ENCODE measurements around the gene TOR1B.

The TOR1B gene

GRCh38 chr9:129849901-129850300, 46.9 kb downstream of the TOR1B start:
- no peak for DNase-seq

DNA sequence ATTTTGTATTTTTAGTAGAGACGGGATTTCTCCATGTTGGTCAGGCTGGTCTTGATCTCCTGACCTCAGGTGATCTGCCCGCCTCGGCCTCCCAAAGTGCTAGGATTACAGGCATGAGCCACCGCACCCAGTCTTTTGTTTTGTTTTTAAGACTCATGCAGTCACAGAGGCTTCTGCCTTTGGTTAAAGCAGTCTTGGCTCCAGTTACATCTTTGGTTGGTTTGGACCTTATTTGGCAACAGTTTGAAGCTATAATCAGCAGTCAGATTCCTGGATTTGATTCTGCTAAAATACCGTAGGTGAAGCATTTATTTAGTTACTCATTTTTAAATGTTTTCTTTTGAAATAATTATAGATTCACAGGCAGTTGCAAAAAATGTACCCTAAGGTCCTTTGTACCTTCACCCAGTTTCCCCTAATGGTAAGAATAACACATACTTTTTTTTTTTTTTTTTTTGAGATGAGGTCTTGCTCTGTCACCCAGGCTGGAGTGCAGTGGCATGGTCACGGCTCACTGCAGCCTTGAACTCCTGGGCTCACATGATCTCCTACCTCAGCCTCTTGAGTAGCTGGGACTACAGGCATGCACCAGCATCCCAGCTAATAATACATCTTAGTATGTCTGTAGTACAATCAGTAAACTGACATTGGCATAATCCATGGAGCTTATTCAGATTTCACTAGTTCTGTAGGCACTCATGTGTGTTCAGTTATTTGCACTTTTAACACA, 48.0 kb downstream of the TOR1B start:
- no peak for DNase-seq

DNA sequence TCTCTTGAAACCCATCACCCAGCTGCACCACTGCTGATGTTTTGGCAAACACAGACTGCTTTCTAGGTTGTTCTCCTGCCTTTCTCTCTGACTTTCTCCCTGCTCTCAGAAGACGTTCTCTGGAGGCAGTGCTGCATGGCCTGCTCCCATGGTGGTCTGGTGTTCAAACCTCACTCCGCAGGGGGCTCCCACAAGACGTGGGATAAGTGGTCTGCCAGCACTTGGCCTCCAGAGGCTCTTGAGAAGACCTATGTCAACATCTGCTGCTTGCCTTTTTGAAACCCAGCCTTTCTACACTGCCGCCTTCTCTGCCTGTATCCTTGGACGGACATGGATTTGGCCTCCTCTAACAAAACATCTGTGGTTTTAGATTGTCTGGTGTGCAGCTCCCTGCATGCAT, 48.8 kb downstream of the TOR1B start:
- DNase-seq: no peak

DNA sequence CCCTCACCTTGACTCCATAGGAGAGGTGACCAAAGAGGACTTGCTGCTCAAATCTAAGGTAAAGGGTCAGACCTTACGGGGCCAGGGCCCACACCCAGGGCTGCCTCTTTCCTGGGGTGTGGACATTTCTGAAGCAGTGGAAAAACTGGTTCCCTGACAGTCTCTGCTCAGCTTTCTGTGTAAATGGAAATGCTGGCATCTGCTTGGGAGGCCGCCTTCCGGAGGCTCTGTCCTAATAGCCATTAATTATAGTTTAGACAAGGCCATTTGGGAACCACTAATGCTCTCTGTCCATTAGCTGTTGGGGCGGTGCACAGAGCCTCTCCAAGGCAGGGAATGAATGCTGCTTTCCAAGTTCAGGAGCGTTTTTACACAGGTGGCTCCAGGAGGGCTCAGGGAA, 49.6 kb downstream of the TOR1B start:
- no peak for DNase-seq

DNA sequence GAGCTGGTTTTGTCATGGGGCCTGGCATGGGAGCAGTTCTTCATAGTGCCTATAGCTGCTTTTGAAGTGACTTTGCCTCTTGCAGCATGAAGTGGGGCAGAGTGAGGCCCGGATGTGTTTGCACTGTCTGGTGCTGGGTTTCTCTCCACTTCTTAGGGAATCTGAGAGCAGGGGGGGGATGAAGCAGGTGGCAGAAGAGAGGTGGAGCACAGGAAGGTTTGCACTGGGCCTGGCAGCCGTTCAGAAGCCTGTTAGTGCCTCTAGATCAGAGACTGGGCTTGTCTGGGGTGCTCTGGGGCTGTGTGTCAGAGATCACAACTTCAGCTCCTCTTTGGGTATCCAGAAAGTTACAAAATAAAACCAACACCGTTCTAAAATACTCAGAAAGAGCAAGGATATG, 50.6 kb downstream of the TOR1B start:
- no peak for DNase-seq

- no peak for DNase-seq
Measured at GRCh38 chr9:129854588-129855110, 51.7 kb downstream of the TOR1B start.

- DNase-seq: no peak
Measured at GRCh38 chr9:129857207-129857606, 54.2 kb downstream of the TOR1B start.

DNA sequence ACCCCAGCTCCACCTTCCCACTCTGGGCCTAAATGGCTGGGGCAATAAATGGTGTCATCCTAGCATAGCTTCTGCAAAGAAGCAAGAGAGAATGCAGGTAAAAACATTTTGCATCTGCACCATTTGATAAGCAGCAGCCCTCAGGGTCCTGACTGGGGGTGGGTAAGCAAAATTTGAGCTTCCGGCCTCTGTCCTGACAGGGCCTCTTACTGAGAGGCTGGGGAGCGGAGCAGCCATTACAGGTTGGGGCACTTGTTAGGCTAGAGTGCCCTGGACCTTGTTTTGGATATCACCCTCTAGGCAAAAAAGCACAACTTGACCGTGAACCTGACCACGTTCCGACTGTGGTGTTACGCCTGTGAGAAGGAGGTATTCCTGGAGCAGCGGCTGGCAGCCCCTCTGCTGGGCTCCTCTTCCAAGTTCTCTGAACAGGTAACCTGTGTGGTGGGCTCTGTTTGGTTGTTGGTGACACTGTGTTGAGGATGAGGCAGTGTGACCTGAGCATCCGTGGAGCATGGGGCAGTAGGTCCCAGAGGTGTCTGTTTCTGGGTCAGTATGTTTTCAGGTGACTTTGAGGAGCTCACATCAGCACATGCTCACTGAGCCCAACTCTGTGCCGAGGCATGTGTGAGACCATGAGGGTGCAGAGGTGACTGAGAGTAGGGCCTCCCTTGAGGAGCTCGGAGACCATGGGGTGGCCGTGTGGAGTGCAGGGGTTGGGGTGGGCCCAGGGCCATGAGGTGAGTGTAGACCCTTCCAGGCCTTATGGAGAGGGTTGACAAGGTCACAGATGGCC, 55.4 kb downstream of the TOR1B start:
- DNase-seq: no peak
